Measurements from ENCODE around the gene PCYT1A.

DNA sequence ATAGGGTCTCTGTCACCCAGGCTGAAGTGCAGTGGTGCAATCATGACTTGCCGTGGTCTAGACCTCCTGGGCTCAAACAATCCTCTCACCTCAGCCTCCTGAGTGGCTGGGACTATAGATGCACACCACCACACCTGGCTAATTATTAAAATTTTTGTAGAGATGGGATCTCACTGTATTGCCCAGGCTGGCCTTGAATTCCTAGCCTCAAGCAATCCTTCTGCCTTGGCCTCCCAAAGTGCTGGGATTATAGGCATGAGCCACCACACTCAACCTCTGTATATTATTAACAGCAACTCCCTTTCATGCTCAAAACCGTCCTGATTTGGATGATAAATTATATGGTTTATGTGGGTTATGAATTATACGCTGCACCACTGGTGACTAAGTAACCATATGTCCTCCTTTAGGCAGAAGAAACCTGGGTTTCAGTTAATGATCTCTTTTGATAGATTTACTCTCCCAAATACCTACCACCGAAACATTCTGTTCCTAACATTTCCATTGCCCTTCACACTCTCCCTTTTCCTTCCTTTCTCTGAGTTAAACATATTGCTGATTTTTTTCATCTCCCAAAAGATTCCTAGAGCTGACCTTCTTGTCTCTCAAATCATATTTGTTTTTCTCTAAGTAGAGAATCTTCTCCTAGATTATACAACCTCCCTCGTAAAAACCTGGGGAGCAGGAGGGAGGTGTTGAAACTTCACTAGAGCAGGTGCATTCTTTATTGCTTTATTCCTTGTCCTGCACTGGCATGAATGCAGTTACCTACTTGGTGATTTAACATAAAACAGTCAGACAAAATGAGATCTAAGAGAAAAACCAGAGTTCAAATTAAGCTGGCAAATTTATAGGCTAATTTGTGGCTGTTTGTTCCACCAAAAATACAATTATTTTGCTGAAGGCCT lies 32.9 kb downstream of the PCYT1A start:
- TF ChIP-seq KDM1A (IDR thresholded peaks at IDR 0.05; ENCODE audit: borderline replicate concordance) (no peak), SIX5 (IDR thresholded peaks at IDR 0.05; ENCODE audit: low read depth, low read length, severe bottlenecking) (no peak), SREBF2 (IDR thresholded peaks at IDR 0.05; ENCODE audit: low read length) (no peak), EP300 (IDR thresholded peaks at IDR 0.05; ENCODE audit: borderline replicate concordance in 1 of 2, control insufficient read depth in 1 of 2, low read depth in 2 of 2, low read length in 2 of 2) (no peak), BRCA1 (IDR thresholded peaks at IDR 0.05; ENCODE audit: low read depth, low read length) (no peak), POLR2AphosphoS5 (IDR thresholded peaks at IDR 0.05; ENCODE audit: low read length) (no peak), TAF1 (IDR thresholded peaks at IDR 0.05; ENCODE audit: borderline replicate concordance, low read depth, low read length) (no peak), CREB1 (IDR thresholded peaks at IDR 0.05; ENCODE audit: low read depth) (no peak)
- TF ChIP-seq, protein P1, sequence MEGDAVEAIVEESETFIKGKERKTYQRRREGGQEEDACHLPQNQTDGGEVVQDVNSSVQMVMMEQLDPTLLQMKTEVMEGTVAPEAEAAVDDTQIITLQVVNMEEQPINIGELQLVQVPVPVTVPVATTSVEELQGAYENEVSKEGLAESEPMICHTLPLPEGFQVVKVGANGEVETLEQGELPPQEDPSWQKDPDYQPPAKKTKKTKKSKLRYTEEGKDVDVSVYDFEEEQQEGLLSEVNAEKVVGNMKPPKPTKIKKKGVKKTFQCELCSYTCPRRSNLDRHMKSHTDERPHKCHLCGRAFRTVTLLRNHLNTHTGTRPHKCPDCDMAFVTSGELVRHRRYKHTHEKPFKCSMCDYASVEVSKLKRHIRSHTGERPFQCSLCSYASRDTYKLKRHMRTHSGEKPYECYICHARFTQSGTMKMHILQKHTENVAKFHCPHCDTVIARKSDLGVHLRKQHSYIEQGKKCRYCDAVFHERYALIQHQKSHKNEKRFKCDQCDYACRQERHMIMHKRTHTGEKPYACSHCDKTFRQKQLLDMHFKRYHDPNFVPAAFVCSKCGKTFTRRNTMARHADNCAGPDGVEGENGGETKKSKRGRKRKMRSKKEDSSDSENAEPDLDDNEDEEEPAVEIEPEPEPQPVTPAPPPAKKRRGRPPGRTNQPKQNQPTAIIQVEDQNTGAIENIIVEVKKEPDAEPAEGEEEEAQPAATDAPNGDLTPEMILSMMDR (IDR thresholded peaks at IDR 0.05 in 2 of 3, conservative IDR thresholded peaks at IDR 0.05 in 1 of 3; ENCODE audit: control insufficient read depth in 2 of 3, extremely low read depth in 1 of 3, insufficient read depth in 1 of 3, low read depth in 3 of 3, low read length in 3 of 3) = no peak
- TF ChIP-seq, protein P2, sequence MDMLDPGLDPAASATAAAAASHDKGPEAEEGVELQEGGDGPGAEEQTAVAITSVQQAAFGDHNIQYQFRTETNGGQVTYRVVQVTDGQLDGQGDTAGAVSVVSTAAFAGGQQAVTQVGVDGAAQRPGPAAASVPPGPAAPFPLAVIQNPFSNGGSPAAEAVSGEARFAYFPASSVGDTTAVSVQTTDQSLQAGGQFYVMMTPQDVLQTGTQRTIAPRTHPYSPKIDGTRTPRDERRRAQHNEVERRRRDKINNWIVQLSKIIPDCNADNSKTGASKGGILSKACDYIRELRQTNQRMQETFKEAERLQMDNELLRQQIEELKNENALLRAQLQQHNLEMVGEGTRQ (IDR thresholded peaks at IDR 0.05; ENCODE audit: borderline replicate concordance, low read depth, low read length) = no peak

All from GM12878 (cell line).